HG03460 (cell line): ENCODE measurements around the gene SPINT4.
"Not testable (repeated sequence)": the region's sequence is repeated elsewhere in the genome, so short reads cannot be mapped to it uniquely, and the experiment has no call there.

Experiments
- ATAC-seq: cut with Tn5 transposase; IDR thresholded peaks from one replicate; pipeline ENCODE4 v1.9.1; 2021; ENCODE audit not compliant: unreplicated experiment

Gene SPINT4

GRCh38 chr20:45764618-45765282, 42.6 kb downstream of the SPINT4 start:
- not testable (repeated sequence) for ATAC-seq

DNA sequence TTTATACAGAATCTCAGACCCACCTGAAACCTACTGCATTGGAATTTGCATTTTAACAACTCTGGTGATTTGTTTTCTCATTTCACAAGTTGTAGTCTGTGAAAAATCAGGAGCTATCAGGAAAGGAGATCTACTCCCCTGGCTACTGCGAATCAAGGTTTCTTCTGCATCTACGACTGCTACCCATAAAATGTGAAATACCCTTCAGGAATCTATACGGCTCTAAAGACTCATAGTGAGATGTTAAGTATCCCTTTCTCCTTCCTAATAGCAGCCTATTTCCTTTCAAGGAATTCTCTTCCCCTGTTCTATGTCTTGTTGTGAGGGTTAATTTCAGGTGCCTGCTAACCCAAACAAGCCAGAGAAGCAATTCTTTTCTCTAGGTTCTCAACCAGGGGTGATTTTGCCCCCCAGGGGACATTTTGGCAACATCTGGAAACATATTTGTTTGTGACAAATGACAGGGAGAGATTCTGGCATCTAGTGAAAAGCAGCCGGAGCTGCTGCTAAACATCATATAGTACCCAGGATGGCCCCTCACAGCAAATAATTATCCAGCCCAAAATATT, 43.2 kb downstream of the SPINT4 start:
- no peak for ATAC-seq

- ATAC-seq = no peak
Observed at GRCh38 chr20:45765980-45766379, 43.8 kb downstream of the SPINT4 start.

- ATAC-seq = no peak
Observed at GRCh38 chr20:45768479-45768878, 46.3 kb downstream of the SPINT4 start.

- ATAC-seq = no peak
Observed at GRCh38 chr20:45771182-45771759, 49.1 kb downstream of the SPINT4 start.

DNA sequence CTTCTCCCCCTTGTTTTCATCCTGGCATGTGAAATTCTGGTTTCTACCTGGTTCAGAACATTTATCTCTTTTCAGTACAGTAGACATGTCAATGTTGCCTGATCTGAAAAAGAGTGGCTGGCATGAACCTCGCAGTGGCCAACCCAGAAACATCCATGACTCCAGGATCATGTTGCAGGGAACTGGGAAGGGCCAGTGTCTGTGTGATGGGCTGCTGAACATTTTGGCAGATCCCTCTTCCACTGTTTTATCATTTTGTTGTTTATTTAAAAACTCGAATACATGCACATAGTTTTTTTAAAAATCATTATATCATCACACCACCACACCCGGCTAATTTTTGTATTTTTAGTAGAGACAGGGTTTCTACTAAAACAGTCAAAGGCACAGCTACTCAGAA, 50.5 kb downstream of the SPINT4 start:
- no peak for ATAC-seq

GRCh38 chr20:45774945-45775344, 52.8 kb downstream of the SPINT4 start:
- no peak for ATAC-seq

- no peak for ATAC-seq
Observed at GRCh38 chr20:45775411-45775810, 53.3 kb downstream of the SPINT4 start.
